ENCODE data around the gene MLLT3.

GRCh38 chr9:20310024-20310423 is 312.3 kb downstream of the MLLT3 start:
- TF ChIP-seq EZH2 (IDR thresholded peaks at IDR 0.05; ENCODE audit: low read depth) (no peak), CTCF (conservative IDR thresholded peaks at IDR 0.05) (no peak)
